ENCODE measurements around the gene MYH14.
A peak's percentile ranks its signal among the peaks of the same experiment; 100 is the strongest.

Gene MYH14

DNA sequence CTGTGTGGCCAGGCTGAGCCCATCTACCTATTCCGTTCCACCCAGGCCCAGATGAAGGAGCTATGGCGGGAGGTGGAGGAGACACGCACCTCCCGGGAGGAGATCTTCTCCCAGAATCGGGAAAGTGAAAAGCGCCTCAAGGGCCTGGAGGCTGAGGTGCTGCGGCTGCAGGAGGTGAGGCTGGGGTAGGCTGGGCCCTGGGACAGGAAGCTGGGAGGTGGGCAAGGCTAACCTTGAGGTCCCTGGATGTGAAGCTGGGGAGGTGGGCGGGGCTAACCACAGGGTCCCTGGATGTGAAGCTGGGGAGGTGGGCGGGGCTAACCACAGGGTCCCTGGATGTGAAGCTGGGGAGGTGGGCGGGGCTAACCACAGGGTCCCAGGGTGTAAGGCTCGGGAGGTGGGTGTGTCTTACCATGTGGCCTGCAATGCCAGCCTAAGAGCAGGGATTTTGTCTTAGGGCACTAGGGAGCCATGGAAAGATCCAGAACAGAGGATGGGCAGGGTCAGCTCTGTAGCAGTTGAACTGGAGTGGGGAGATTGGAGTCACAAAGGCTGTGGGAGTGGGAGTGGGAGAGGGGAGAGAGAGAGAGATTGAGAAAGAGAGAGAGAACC is 88.9 kb downstream of the MYH14 start:
- ATAC-seq (no peak), DNase-seq (no peak)

DNA sequence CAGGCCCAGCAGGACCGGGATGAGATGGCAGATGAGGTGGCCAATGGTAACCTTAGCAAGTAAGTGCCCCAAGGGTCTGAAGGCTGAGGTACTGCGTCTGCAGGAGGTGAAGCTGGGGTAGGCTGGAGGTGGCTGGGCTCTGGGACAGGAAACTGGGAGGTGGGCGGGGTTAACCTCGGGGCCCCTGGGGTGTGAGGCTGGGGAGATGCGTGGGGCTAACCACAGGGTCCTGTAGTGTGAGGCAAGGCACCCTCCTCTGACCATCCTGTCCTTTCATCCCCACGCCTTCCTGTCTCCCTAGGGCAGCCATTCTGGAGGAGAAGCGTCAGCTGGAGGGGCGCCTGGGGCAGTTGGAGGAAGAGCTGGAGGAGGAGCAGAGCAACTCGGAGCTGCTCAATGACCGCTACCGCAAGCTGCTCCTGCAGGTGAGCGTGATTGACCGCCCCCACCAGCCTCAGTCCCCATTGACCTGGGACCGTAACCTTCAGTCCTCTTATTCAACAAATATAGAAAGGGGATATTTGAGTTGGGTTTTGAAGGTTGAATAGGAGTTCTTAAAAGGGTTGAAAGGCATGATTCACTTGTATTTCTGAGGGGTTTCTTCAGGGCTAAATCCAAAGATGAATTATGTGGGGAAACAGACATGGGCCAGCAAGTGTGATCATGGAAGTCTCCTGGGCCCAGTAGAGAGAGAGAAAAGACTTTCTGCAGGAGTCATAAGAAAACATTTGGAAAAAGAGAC is 90.0 kb downstream of the MYH14 start:
- DNase-seq (no peak), ATAC-seq (no peak)

DNA sequence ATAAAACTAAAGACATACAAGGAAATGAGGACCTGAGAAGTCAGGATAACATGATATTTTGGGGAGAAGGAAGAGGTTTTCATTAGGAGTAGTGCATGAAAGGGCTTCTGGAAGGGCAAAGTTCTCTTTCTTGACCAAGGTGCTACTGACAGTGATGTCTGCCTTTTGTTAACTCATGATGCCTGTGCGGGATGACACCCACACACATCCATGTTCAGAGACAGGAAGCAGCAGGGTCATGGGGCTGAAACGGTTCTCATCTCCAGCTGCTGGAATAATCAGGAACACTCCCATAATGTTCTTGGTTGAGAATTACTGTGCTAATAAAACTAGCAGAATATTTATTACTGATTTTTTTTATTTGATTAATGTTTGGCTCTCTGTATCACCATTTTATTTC is 96.6 kb downstream of the MYH14 start:
- DNase-seq (no peak), ATAC-seq (no peak)

DNA sequence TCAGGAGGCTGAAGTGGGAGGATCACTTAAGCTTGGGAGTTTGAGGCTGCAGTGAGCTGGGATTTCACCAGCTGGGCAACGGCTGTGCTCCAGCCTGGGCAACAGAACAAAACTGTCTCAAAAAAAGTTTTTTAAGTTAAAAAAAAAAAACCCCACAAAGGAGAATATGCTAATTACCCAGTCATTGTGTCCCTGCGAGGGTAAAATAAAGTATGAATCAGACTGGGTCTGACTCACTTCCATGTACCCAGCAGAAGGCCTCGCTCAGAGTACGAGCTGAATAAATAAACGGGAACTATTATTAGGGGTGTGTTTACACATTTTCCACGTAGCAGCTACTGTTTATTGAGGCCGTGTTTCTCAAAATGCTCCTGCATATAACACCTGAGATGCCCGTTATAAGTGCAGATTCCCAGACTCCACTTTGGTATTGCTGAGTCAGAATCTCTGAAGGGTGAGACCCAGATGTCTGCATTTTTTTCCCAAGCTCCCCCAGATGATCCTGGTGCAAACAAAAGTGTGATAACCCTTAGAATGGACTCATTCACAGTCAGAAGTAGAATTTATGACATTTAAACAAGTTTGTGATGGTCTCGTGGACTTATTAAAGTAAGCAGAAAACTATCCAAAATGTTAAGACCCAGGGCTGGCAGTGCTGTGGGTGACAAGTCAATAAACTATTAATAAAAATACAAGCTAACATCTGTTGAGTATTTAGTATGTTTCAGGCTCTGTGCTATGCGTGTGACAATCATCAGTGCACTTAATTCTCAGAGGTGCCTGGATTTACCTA is 97.6 kb downstream of the MYH14 start:
- DNase-seq (peak; percentile 20), ATAC-seq (peak; percentile 97)

DNA sequence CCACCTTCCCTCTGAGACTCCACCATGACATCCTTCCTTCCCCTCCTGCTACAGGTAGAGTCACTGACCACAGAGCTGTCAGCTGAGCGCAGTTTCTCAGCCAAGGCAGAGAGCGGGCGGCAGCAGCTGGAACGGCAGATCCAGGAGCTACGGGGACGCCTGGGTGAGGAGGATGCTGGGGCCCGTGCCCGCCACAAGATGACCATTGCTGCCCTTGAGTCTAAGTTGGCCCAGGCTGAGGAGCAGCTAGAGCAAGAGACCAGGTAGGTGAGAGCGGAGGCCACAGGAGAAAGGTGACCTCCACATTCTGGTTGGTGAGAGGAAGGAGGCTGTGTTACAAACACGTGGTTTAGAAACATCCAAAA is 98.2 kb downstream of the MYH14 start:
- DNase-seq (no peak), ATAC-seq (no peak)

DNA sequence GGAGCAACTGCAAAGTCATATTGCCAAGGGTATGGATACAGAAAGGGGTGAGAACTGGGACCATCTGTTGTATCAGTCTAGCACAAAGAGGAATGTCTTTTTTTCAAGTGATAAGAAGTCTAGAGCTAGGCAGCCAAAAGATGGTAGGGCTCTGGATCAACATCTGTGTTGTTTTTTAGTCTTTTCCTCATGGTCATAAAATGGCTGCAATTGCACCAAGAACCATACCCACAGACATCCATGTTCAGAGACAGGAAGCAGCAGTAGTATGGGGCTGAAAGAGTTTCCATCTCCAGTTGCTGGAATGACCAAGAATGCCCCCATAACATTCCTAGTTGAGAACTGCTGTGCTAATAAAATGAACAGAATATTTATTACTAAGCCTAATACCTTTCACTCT is 100.1 kb downstream of the MYH14 start:
- no peak for DNase-seq
- ATAC-seq: no peak

DNA sequence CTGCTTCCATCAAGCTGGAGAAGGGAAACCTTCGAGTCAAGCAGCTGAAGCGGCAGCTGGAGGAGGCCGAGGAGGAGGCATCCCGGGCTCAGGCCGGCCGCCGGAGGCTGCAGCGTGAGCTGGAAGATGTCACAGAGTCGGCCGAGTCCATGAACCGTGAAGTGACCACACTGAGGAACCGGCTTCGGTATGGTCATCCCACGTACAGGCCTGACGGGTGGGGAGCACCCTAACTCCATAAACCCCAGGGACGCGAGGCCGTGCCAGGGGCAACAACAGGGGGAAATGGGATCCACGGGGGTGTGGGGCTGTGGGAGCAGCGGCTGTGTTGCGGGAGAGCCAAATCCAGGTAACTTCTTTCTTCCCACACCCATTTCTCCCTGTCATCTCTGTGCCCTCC is 105.6 kb downstream of the MYH14 start:
- no peak for ATAC-seq
- DNase-seq: no peak

DNA sequence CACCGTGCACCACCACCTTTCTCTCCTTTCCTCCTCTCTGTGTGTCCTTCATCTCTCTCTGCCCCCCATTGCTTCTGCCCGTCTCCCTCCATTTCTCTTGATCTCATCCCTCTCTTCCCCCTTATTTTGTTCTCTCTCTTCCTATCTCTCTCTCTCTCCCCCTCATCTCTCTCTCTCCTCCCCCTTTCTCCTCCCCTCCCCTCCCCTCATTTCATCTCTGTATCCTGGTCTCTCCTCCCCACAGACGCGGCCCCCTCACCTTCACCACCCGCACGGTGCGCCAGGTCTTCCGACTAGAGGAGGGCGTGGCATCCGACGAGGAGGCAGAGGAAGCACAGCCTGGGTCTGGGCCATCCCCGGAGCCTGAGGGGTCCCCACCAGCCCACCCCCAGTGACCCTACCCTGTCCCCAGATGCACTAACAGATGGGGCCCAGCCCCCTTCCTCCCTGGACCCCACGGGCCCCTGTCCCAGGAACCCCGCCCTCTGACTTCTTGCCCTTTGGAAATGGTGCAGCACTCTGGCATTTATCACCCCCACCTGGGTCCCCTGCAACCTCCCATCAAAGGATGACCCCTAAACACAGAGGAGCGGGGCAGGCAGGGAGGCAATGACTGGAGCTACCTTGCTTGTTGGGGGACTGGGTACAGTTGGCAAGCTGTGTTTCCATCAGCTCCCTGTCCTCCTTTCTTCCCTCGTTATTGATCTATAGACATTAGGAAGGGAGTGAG is 106.1 kb downstream of the MYH14 start:
- no peak for ATAC-seq

DNA sequence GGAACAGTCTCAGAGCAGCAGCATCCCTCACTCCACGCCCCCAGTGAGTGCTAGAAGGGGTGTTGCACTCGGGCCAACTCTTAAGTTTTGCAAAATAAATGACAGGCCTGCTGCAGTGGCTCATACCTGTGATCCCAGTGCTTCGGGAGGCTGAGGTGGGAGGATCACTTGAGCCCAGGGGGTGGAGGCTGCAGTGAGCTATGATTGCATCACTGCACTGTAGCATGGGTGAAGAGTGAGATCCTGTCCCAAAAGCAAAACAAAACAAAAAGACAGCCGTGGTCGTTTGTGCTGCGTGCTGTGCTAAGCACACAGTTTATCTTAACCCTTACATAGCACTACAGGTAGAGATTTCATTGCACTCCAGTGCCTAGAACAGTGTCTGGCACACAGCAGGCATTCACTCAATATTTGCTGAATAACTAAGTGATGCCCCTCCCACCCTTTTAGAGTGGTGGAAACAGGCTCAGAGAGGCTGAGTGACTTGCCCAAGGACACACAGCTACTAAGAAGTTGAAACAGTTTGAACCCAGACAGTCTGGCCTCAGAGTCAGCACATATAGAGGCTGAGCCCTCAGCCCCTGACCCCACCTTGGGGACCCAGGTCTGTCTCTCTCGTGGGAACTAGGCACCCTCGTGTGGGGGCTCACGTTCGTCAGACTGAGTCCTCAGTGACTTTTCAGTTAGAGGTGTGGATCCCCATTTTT is 107.5 kb downstream of the MYH14 start:
- ATAC-seq: no peak

More for the DNA sequence above, 106.1 kb downstream of the MYH14 start:
- no peak for DNase-seq

DNA sequence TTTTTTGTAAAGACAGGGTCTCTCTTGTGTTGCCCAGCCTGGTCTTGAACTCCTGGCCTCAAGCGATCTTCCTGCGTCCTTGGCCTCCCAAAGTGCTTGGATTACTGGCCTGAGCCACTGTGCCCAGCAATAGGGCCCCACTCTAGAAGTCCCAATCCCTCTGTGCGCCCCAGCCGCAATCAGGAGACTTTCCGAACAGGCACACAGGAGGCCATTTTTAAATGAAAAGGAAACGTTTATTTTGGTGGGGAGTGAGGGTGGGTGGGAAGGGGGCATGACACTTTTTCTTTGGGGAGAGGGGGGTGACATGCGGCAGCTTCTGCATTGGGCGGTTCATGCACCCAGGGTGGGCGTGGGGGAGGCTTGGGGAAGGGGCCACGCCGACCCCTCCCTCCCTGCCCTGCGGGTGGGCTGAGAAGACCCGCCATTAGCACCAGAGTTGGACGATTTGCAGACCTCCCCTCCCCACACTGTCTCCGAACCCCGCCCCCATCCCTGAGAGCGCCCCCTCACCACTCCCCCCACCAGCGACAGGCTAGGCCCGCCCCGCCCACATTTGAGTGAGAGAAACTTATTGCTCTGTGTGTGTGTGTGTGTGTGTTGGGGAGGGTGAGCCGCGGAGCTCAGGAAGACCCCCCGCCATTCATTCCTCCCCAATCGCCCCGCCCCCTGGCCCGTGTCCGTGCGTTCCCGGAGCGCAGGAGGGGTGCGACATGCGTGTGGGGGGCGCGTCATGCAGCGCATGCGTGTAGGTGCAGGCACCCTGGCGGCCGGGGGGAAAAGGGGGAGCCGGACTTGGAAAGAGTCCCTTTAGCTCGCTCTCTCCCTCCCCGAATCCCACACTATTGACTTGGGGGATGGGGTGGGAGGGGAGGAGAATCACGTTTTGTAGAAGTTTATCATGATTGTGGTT is 108.6 kb downstream of the MYH14 start:
- DNase-seq (no peak), ATAC-seq (no peak)

More for the DNA sequence above, 107.5 kb downstream of the MYH14 start:
- DNase-seq: no peak

DNA sequence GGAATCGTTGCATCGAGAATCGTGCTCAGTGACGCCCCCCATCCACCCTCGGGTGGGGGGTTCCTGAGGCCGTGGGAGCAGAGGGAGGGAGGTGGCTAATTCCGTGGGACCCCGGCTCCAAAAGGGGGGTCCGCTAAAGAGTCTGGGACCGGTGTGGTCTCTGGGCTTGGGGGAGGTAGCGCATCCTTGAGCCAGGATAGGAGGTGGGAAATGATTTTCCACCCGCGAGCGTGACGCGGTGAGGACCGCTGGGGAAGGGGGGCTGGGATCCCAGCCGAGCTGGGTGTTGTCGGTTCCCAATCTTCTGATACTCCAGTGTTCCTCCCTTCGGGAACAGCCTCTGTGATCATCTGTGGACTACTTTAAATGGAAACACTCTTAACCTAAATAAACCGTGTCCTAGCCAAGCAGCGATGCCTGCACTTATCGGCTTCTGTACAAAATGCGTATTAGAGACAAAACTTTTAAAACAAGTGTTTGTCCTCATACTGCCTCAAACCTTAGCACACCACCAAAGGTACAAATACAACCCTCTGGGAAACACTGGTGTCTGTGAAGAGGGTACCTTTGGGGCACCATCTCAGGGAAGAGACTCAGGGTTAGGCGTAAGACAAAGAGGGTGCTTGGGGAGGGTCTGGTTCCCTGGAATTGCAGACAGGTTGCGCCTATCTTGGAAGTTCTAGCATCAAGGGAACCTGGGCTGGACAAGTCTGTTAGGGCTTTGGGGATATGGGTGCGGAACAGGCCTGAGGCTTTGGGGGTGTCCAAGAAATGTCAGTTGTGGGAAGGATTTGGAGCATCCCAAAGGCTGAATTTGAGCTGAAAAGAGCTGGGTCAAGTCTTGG is 109.8 kb downstream of the MYH14 start:
- no peak for DNase-seq

DNA sequence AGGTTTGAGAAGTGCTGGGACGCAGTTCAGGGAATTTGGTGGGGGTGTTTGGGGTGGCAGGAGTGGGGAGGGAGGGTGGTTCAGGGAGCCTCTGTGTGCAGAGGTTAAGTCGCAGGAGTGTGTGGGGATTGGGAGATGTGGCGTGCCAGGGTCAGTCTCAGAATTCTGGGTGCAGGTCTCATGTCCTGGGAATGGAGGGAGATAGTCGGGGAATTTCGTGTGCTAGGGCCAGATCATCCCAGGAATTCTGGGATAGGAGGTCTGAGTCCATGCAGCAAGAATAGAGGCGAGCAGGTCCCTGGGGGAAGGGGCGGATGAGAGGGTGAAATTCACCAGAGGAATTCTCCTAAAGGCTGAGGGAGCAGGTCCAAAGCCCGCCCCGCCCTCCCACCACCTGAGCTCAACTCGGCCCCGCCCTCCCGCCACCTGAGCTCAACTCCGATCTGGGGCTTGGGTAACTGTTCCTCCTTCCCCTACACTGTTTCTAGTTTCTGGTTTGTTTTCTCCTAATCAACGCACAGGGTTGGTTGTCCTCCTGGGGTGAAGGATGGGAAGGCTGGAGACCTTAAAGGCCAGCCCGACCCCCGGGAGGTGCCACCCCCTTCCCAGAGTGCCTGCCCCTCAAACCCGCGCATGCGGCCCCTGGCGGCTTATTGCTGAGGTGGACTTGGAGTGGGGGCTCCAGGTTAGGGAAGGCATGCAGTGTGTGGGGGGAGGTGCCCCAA is 110.6 kb downstream of the MYH14 start:
- ATAC-seq (no peak), DNase-seq (no peak)

More for the DNA sequence above, 109.8 kb downstream of the MYH14 start:
- no peak for ATAC-seq

DNA sequence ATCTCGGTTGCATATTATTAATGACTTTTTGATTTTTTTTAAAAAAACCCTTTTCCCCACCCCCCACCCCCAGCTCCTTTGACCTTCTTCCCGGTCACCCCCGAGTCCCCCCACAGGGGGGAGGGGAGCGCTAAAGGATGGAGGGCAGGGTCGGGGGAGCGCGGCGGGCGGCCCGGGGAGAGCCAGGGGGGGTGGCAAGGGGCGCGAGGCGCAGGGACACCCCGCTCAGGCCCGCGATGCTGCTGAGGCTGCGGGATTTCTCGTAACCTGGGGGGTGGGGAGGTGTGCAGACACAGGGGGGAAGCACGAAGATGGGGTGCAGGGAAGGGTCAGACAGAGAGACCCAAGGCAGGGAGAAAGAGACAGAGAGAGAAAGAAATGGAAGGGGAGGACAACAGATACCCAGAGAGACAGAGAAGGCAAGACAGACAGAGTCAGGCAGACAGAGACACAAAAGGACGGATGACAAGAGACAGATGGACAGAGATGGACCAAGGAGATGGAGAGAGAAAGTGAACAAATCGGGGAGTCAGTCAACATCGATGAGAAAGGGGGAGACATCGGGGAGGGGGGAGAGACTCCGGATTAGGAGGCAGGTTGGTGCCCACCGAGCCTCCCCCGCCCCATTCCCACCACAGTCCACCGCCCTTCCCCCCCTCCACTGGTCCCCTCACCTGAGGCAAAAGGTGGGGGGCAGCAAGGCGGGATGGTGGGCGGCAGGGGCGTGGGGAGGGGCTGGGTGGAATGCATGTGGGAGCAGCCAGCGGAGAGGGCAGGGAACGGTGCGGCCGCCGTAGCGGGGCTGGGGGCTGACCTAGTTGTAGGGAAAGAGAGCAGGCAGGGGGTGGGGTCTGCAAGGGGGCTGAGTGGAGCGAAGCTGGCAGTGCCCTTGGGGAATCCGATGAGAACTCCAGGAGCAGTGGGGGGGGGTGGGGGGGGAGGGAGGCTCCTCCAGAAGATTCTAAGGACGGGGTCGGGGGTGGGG is 111.6 kb downstream of the MYH14 start:
- ATAC-seq: no peak

DNA sequence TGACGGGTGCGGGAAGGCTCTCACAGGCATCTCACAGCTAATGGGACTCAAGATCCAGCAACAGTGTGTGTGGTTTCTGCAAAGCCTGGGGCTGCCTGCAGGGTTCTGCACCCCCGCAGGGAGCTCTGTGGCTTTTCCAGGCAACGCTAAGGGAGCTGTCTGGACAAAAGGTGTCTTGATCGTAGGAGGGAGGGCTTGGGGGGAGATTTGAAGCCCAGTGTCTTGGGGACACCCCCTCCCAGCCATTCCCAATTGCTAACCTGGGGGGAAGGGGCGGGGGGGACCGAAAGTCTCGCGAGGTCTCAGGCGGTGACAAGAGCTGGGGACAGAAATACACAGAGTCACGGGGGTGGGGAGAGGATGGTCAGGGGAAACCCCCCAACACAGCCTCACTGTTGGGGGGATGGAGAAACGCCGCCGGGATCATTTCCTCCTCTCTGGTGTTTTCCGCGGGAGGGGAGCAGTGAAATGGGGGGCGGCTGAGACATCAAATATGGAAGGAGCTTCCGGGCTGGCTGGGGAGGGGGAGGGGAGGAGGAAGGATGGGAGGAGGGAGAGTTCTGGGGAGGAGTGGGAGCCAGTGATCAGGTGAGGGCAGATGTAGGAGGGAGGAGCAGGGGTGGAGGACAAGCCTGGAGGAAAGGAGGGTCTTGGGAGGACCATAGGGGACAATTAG is 112.5 kb downstream of the MYH14 start:
- DNase-seq (peak; percentile 64), ATAC-seq (peak; percentile 78)

More for the DNA sequence above, 111.6 kb downstream of the MYH14 start:
- DNase-seq: no peak

DNA sequence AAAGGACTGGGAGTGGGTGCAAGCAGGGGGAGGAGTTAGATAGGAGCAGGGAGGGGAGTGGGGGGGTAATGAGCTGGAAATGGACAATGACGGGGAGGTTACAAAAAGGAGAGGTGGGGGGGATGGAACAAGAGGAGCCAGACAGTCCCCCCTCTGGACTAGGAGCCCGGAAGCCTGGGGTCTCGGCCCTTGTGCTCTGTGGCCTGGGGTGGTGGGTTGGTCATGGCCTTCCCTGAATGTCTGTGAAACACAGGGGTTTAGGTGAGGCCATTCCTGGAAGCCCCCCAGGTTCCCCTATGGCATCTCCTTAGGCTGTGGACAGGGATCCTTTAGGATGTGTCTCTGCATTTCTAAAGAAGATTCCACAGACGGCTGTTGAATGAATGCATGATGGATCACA is 113.7 kb downstream of the MYH14 start:
- DNase-seq: no peak
- no peak for ATAC-seq

DNA sequence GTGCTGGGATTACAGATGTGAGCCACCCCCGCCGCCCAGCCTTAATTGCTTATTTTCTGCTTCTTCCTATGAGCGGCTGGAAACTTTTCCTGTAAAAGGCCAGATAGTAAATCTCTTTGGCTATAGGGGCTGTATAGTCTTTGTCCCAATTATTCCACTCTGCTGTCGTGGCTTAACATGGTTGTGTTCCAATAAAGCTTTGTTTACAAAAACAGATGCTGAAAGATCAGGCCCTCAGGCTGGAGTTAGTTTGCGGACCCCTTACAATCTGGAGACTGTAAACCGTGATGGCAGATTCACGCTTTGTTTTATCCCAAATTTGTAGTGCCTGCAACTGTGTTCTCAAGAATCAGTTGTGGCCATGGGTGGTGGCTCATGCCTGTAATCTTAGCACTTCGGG is 115.0 kb downstream of the MYH14 start:
- ATAC-seq: no peak

DNA sequence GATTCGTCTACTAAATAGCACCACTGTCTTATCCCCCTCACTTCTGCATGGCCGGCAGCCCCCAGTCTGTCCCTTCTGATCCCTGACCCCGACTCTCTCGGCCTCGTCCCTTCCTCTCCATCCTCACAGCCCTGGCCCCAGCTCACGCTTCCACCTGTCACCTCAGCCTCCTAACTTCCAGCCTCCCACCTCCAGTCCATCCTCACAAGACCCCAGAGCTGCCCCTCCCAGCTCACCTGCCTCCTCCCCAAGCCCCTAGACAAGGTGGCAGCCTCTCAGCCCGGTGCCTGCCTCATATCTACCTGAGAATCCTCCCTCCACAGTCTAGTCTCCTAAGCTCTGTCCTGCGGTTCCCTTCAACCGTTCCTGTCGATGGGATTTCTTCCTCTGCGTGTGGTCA is 115.7 kb downstream of the MYH14 start:
- no peak for DNase-seq
- no peak for ATAC-seq

More for the DNA sequence above, 115.0 kb downstream of the MYH14 start:
- no peak for DNase-seq

All from stimulated activated naive CD8-positive, alpha-beta T cell treated with anti-CD3 and anti-CD28 coated beads, Interleukin-15, Interleukin-2, amounts not matched to agents 100 U/mL and 50 U/mL, for 24 hours (primary cell).